NT2/D1 (cell line): ENCODE results near the gene LARP1.

Source experiments
- YY1 ChIP-seq: IDR thresholded peaks from 2 replicates; pipeline ENCODE4 v1.6.1; 2011; ENCODE audit not compliant: insufficient read length, insufficient read depth
- ZNF274 ChIP-seq: IDR thresholded peaks from 2 replicates; pipeline ENCODE4 v1.6.1; 2011; ENCODE audit warnings: mild to moderate bottlenecking, low read depth, low read length

GRCh38 chr5:154860123-154860522 lies 104.9 kb downstream of the LARP1 start:
- no peak for TF ChIP-seq ZNF274
- TF ChIP-seq YY1, result no peak
